Activated CD4-positive, CD25-positive, alpha-beta regulatory T cell treated with anti-CD3 and anti-CD28 coated beads, Interleukin-2, amount 50 U/mL, for 16 hours (primary cell): ENCODE measurements around the gene SUOX.
"Not testable (repeated sequence)": the region's sequence is repeated elsewhere in the genome, so short reads cannot be mapped to it uniquely, and the experiment has no call there.

Experiments
- DNase-seq: peaks from one replicate; pipeline ENCODE4 v3.0.0-alpha.2; 2020; ENCODE audit warnings: low read depth, low spot score

Gene SUOX

GRCh38 chr12:56020423-56021184 is 23.5 kb downstream of the SUOX start, which contains the start of gene IKZF4:
Gene IKZF4, plus strand, starts transcription at chr12:56021043. Its CDS starts 451 bp downstream, at chr12:56021494.
- DNase-seq, result no peak

GRCh38 chr12:56021889-56022497 is 24.9 kb downstream of the SUOX start:
- DNase-seq, result no peak

- no peak for DNase-seq
Observed at GRCh38 chr12:56028511-56029165, 31.6 kb downstream of the SUOX start.

GRCh38 chr12:56029166-56029519 is 32.1 kb downstream of the SUOX start:
- no peak for DNase-seq

GRCh38 chr12:56029666-56030293 is 32.7 kb downstream of the SUOX start:
- no peak for DNase-seq

GRCh38 chr12:56031987-56032386 is 34.9 kb downstream of the SUOX start:
- no peak for DNase-seq

GRCh38 chr12:56034586-56035332 is 37.7 kb downstream of the SUOX start:
- no peak for DNase-seq

- DNase-seq, result no peak
Observed at GRCh38 chr12:56037161-56037560, 40.1 kb downstream of the SUOX start.

GRCh38 chr12:56038022-56038655 is 41.1 kb downstream of the SUOX start:
- no peak for DNase-seq

- DNase-seq, result no peak
Observed at GRCh38 chr12:56040151-56040550, 43.1 kb downstream of the SUOX start.

- DNase-seq, result no peak
Observed at GRCh38 chr12:56040963-56041551, 44.0 kb downstream of the SUOX start.

- peak; percentile 86 for DNase-seq
Observed at GRCh38 chr12:56041552-56042429, 44.7 kb downstream of the SUOX start, which contains the start of gene RPS26. Gene RPS26, plus strand, starts transcription at chr12:56041918. Its CDS starts 249 bp downstream, at chr12:56042167.

- not testable (repeated sequence) for DNase-seq
Observed at GRCh38 chr12:56042430-56042813, 45.3 kb downstream of the SUOX start.

GRCh38 chr12:56042843-56043242 is 45.8 kb downstream of the SUOX start:
- no peak for DNase-seq

GRCh38 chr12:56046027-56046780 is 49.1 kb downstream of the SUOX start:
- DNase-seq, result no peak

- no peak for DNase-seq
Observed at GRCh38 chr12:56053407-56053893, 56.4 kb downstream of the SUOX start.
